ENCODE data around the gene BAG3. TPM values are rescaled to one million over a fixed set of nuclear protein-coding genes. Genes with fewer than 3 reads are reported as not detected.
A peak's percentile ranks its signal among the peaks of the same experiment; 100 is the strongest.
"Not testable (repeated sequence)": the region's sequence is repeated elsewhere in the genome, so short reads cannot be mapped to it uniquely, and the experiment has no call there.

BAG3 gene
- total RNA-seq, 1 experiment from 2014 or later: 6.2 TPM

DNA sequence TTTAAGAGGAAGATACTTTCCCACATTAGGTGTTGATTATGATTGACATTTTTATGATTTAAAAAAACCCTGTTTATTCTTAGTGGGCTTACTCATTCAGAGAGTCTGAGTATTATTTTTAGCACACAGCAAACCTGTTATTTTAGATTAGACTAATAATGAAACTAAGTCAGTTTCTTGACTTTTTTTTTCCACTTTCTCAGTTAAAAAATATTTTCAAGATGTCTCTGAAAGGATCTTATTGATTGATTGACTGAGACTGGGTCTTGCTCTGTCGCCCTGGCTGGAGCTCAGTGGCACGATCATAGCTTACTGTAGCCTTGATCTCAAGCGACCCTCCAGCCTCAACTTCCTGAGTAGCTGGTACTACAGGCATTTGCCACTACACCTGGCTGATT, 54.3 kb downstream of the BAG3 start:
- in situ Hi-C loops (cut with HindIII; ENCODE audit: low pct_unique_long_range_greater_than_20kb, low sequenced_read_pairs): no loop called here

DNA sequence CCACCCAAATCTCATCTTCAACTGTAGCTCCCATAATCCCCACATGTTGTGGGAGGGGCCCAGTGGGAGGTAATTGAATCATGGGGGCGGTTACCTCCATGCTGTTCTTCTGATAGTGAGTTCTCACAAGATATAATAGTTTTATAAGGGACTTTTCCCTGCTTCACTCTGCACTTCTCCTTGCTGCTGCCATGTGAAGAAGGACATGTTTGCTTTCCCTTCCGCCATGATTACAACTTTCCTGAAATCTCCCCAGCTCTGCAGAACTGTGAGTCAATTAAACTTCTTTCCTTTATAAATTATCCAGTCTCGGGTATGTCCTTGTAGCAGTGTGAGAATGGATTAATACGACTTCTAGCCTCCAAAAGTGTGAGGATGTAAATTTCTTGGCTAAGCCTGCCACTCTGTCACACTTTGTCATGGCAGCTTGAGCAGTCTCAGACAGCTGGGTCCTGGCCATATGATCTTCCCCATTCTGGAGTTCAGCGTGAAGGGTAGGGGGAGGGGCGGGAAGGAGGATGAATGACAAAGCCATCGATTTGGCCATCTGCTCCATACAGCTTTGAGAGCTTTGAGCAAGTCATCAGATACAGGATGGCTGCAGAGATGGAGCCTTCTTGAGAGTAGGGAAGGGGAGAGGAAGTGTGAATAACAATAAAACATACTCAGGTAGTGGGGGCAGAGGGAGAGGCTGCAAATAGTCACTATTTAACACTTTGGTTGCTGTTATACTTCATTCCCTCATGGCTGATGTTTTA, 55.5 kb downstream of the BAG3 start:
- DNase-seq (ENCODE audit: low read depth, low spot score): no peak
- in situ Hi-C loops (cut with HindIII; ENCODE audit: low pct_unique_long_range_greater_than_20kb, low sequenced_read_pairs): no loop called here

More for the DNA sequence above, 54.3 kb downstream of the BAG3 start:
- DNase-seq (ENCODE audit: low read depth, low spot score): no peak

DNA sequence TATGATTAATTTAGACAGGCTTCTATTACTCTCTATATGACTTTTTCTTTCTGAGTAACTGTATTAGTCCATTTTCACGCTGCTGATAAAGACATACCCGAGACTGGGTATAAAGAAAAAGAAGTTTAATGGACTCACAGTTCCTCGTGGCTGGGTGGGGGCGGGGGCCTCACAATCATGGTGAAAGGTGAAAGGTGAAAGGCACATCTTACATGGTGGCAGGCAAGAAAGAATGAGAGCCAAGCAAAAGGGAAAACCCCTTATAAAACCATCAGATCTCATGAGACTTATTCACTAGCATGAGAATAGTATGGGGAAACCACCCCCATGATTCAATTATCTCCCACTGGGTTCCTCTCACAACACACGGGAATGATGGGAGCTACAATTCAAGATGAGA, 56.2 kb downstream of the BAG3 start:
- in situ Hi-C loops (cut with HindIII; ENCODE audit: low pct_unique_long_range_greater_than_20kb, low sequenced_read_pairs); DNase-seq (ENCODE audit: low read depth, low spot score): not testable (repeated sequence)

DNA sequence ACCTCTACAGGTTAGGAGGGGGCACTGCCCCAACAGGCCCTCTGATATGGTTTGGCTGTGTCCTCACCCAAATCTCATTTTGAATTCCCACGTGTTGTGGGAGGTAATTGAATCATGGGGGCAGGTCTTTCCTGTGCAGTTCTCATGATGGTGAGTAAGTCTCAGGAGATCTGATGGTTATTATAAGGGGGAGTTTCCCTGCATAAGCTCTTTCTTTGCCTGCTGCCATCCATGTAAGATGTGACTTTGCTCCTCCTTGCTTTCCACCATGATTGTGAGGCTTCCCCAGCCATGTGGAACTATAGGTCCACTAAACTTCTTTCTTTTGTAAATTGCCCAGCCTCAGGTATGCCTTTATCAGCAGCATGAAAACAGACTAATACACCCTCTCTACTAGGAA, 59.8 kb downstream of the BAG3 start:
- DNase-seq (ENCODE audit: low read depth, low spot score); in situ Hi-C loops (cut with HindIII; ENCODE audit: low pct_unique_long_range_greater_than_20kb, low sequenced_read_pairs): not testable (repeated sequence)

DNA sequence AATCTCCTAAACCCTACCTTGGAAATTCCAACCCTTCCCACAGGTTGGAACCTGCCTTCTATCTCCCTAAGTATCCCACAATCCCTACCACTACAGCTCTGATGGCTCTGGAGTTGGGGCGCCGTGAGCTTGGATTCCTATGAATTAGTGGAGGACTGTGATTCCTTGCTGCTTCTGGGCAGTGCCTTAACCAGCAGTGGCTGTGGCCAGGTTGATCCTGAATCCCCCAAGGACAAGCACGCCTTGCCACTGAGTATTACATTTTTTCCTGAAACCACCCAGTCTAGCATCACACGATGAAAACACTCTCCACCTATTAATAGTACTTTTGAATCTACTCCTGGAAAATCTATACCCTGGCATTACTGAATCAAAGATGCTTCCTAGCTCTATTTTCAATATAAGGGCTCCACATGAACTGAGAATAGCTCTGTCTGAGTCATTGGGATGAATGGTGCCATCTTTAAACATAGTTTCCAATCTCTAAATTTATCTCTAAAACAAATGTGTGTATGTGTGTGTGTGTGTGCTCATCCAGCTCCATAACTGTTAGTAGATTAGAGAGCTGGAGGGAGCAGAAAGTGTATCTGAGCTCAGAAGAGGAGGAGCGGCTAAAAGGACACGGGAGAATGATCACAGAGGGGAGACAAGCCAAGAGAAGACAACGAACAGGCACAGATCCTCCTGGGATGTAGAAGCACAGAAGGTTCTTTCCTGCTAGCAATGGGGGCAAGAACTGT, 62.7 kb downstream of the BAG3 start:
- in situ Hi-C loops (cut with HindIII; ENCODE audit: low pct_unique_long_range_greater_than_20kb, low sequenced_read_pairs): no loop called here
- DNase-seq (ENCODE audit: low read depth, low spot score): no peak

DNA sequence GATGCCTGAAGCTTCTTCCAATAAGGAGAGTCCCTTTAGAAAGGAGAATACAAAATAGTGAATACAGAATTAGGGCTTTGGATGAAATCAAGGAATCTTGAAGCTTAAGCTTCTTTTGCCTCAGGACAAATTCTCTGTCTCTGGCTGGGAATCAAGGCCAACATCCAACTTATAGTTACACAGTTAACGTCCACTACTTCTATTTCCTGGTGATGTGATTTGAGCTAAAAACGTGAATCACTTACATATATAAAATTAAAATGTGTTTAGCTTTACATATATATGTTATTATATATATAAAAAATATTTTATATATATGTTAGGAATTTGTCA, 63.3 kb downstream of the BAG3 start:
- DNase-seq (ENCODE audit: low read depth, low spot score): no peak
- in situ Hi-C loops (cut with HindIII; ENCODE audit: low pct_unique_long_range_greater_than_20kb, low sequenced_read_pairs): no loop called here

DNA sequence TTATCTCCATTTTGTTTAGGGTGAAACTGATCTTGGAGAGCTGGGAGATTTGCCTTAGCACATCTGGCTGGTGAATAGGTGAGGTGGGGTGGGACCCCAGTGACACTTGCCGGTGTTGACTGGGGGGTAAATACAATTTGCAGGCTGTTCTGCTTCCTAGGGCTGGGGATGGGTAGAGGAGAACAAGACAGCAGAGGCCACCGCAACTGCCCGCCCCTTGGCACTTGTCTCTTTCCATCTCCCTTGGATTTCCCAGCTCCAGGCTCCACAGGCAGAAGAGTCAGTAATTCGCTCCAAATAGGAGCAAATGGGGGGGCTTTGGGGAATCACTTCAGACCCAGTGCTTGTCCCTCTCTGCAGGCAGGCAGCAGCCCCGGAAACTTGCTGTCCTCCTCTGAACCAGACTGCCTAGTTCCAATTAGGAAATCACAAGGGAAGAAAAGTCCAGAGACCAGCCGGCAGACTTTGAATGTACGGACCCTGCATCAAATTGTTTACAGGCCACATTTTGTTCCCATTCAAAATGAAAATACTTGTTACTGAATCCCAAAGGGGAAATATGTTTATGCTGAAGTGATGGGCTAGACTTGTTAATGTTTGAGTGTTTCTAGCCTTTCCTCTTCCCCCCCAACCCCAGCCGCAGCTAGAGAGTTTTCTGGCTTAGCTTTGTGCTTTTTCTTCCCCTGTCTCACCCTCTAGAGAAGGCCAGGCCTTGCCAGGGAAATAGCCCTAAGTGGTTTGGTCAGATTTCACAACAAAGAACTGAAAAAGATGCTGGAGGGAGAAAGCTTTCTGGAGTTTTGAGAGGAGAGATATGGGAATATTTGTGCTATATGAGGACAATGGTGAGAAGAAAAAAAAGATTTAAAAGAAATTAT, 64.7 kb downstream of the BAG3 start:
- DNase-seq (ENCODE audit: low read depth, low spot score): no peak
- in situ Hi-C loops (cut with HindIII; ENCODE audit: low pct_unique_long_range_greater_than_20kb, low sequenced_read_pairs): no loop called here

DNA sequence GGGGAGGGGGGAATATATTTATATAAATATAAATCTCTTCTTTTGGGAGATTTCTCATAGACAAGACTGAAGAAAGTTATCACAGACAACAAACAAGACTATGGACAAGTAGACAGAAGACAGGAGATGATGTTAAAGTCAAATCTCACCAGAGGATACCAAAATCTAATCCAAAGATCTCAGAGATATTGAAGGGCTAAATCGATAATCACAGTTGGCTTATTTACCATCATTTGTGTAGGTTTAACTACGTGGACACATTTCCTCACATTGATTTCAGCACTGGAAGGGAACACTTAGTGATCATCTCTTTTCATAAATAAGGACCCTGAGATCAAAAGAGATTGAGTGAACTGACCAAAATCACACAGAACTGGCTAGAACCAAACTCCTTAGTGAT, 72.0 kb downstream of the BAG3 start:
- in situ Hi-C loops (cut with HindIII; ENCODE audit: low pct_unique_long_range_greater_than_20kb, low sequenced_read_pairs): no loop called here
- no peak for DNase-seq (ENCODE audit: low read depth, low spot score)

DNA sequence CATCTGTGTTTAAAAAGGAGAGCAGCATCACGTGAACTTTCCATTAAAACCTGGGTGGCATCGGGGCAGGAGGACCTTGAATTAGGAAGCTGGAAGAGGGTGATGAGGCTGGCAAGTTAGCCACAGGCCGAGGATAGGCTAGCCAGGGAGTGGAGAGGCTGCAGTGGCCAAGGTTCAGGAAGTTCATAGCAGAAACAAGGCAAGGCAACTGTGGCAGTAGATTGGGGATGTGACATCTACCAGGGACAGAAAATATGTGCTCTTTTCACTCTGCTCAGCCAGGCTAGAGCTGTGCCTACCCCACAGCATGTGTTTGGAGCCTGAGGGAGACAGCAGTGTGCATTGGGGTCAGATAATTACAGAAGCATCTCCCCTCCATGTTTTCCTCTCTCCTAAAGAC, 72.4 kb downstream of the BAG3 start:
- in situ Hi-C loops (cut with HindIII; ENCODE audit: low pct_unique_long_range_greater_than_20kb, low sequenced_read_pairs): no loop called here
- peak; percentile 38 for DNase-seq (ENCODE audit: low read depth, low spot score)

DNA sequence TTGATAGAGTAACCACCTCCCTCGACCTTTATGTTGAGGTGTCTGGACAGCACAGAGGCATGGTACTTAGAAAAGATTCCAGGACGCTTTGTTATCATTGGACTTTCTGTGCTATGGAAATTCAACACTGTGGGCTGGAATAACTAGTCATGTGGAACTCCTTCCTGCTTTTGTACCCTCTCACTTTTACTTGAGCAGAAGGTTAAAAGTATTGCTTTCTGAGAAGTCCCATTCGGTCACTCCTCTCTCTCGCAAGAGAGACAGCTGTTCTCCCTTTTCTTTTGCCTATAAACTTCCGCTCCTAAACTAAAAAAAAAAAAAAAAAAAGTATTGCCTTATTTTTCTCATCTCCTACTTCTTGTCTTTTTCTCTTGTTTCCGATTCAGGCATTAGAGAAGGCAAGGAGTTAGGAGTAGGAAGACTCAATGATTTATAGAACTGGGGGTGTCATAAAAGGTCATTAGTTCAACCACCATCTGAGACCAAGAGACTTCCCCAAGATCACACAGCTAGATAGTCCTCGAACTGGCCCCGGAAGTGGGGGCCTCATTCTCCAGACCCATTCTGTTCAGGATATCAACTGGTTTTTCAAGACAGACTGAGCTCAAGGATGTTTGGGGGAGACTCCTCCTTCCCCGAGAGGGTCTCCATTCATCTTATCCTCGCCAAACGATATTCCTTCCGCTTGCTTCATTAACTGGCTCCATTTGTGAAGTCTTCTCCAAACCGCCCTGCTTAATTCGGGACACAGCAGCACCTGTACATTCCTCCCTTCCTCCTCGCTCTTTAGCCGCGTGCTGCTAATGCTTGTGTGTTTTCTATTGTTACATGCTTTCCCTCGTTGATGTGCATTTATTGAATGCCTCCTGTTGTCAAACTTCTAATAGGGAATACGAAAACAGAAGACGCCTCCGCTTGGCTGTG, 73.7 kb downstream of the BAG3 start:
- DNase-seq (ENCODE audit: low read depth, low spot score): peak; percentile 51
- in situ Hi-C loops (cut with HindIII; ENCODE audit: low pct_unique_long_range_greater_than_20kb, low sequenced_read_pairs): no loop called here

DNA sequence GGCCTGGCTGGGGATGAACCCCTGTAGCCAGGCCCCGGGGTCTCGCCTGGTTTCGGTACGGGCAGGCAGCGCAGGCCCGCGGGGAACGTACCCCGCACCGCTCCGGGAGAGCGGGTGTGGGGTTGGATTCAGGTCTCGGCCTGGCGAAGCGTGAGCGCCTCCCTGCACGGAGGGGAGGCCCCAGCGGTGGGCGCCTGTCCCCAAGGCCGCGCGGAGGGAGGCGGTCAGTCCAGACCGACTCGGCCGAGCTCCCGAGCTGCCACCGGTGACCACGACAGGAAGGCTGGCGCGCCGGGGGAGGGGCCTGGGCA, 74.3 kb downstream of the BAG3 start:
- in situ Hi-C loops (cut with HindIII; ENCODE audit: low pct_unique_long_range_greater_than_20kb, low sequenced_read_pairs): no loop called here
- DNase-seq (ENCODE audit: low read depth, low spot score): no peak

DNA sequence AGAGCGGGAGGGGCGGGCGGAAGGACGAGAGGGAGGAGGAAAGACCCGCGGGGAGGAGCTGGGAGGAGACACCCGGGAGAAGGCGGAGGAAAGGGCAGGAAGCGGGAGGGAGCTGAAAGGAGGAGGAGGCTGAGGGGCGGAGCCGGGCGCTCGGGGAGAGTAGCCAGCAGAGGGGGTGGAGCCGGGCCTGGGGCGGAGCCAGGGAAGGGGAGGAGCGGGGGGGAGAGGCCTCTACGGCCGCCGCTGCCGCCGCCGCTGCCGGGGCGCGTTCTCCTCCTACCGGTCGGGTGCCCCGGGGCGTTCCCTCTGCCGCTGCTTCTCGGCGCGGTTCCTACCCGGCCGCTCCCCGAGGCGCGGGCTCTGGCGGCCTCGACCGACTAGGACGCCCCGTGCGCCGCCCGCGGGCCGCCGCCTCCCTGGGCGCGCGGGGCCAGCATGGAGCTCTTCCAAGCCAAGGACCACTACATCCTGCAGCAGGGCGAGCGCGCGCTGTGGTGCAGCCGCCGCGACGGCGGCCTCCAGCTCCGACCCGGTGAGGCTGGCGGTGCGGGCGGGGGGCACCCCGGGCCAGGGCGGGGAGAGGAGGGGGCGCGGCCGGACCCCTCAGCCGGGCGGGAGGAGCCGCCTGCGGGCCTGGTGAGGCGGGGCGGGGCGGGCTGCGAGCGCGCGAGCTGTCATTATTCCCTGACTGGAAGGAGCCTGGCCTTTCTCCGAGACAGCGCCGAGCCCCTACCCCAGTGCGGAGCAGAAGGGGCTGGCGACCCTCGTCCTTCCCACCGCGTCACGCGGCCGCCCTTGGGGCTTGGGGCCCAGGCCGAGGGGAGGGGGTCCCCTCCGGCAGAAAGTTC, 74.9 kb downstream of the BAG3 start, which contains the start of gene INPP5F:
INPP5F (plus strand) TSS at position 223 of the 848 bp plus-strand sequence; CDS start at position 436, 213 bp downstream.
- in situ Hi-C loops (cut with HindIII; ENCODE audit: low pct_unique_long_range_greater_than_20kb, low sequenced_read_pairs): no loop called here

DNA sequence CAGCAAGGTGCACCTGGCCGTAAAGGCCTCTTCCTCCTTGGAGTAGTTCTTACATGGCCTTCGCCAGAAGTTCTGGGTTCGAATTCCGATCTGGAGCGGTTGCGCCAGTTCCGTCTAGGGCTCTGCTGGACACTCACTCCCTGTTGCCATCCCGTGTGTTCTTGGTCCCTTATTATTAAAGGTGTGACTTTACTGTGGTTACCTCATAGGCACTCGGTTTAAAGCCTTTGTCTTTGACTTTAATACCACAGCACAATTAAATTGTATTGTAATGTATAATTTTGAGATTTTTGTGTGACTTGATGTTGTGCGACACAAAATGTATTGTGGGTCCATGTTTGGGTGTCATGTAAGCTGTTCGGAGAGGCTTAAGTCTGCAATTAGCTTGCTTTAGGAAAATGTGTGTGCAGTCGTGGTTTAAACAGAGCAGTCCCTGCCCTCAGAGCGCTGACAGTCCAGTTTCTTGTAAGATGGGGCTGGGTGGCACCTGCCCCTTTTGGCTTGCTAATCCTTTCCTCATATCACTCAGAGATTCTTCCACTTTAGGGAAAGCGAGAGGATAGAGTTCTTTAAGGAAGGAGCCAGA, 75.6 kb downstream of the BAG3 start:
- in situ Hi-C loops (cut with HindIII; ENCODE audit: low pct_unique_long_range_greater_than_20kb, low sequenced_read_pairs): no loop called here
- peak; percentile 29 for DNase-seq (ENCODE audit: low read depth, low spot score)

More for the DNA sequence above, 74.9 kb downstream of the BAG3 start, which contains the start of gene INPP5F:
- peak; percentile 97 for DNase-seq (ENCODE audit: low read depth, low spot score)
